ENCODE data around the gene FLOT1.

The FLOT1 gene

GRCh38 chr6:30744054-30744805 lies 1.7 kb upstream of the FLOT1 start, which contains the start of gene IER3 (continued):
- TF ChIP-seq ZNF280D (tag by site-specific recombination; IDR thresholded peaks at IDR 0.05): no peak
- no peak for TF ChIP-seq ZBTB44 (tag by site-specific recombination; IDR thresholded peaks at IDR 0.05)
- no peak for TF ChIP-seq ZNF639 (tag by site-specific recombination; IDR thresholded peaks at IDR 0.05)
- peak; percentile 77 for TF ChIP-seq GLIS2 (tag by site-specific recombination; IDR thresholded peaks at IDR 0.05)
- no peak for TF ChIP-seq ZNF626 (tag by site-specific recombination; IDR thresholded peaks at IDR 0.05)
- TF ChIP-seq KLF16 (tag by site-specific recombination; IDR thresholded peaks at IDR 0.05): peak; percentile 46; the same call in 1 of the 2 replicates
- TF ChIP-seq ZNF391 (tag by site-specific recombination; IDR thresholded peaks at IDR 0.05; ENCODE audit: borderline replicate concordance, low read depth): peak; percentile 87; the same call in 1 of the 2 replicates
- TF ChIP-seq REST (tag by site-specific recombination; IDR thresholded peaks at IDR 0.05): no peak
- no peak for TF ChIP-seq ZNF248 (tag by site-specific recombination; IDR thresholded peaks at IDR 0.05)
- peak; percentile 91 for TF ChIP-seq ZEB2 (tag by site-specific recombination; IDR thresholded peaks at IDR 0.05)
- TF ChIP-seq ZNF449 (tag by site-specific recombination; IDR thresholded peaks at IDR 0.05): peak; percentile 91
- TF ChIP-seq GFI1B (tag by site-specific recombination; IDR thresholded peaks at IDR 0.05): no peak
- peak; percentile 78 for TF ChIP-seq SP3 (tag by site-specific recombination; IDR thresholded peaks at IDR 0.05)
- peak; percentile 91 for TF ChIP-seq ZFHX2 (tag by site-specific recombination; conservative IDR thresholded peaks at IDR 0.05)
- no peak for TF ChIP-seq ZNF366 (tag by site-specific recombination; conservative IDR thresholded peaks at IDR 0.05)
- TF ChIP-seq ZNF114 (tag by site-specific recombination; IDR thresholded peaks at IDR 0.05): no peak
- no peak for TF ChIP-seq ZNF169 (tag by site-specific recombination; IDR thresholded peaks at IDR 0.05)
- TF ChIP-seq ZNF23 (tag by site-specific recombination; IDR thresholded peaks at IDR 0.05; ENCODE audit: borderline replicate concordance): no peak
- 0 out of 2 replicates have a peak, but pooled peaks have one; percentile 13 for TF ChIP-seq YY1 (tag by site-specific recombination; IDR thresholded peaks at IDR 0.05)
- TF ChIP-seq KLF17 (tag by site-specific recombination; IDR thresholded peaks at IDR 0.05): peak; percentile 64; the same call in 1 of the 2 replicates
- no peak for TF ChIP-seq RBAK (tag by site-specific recombination; IDR thresholded peaks at IDR 0.05)
- TF ChIP-seq ZNF362 (tag by site-specific recombination; IDR thresholded peaks at IDR 0.05): no peak
- peak; percentile 85 for TF ChIP-seq GLIS1 (tag by site-specific recombination; IDR thresholded peaks at IDR 0.05)
